Activated CD8-positive, alpha-beta memory T cell treated with anti-CD3 and anti-CD28 coated beads for 24 hours (primary cell): Measurements from ENCODE around the gene ARL2BP.
A peak's percentile ranks its signal among the peaks of the same experiment; 100 is the strongest.
"Not testable (repeated sequence)": the region's sequence is repeated elsewhere in the genome, so short reads cannot be mapped to it uniquely, and the experiment has no call there.

ENCODE experiments used
- DNase-seq: peaks from one replicate; pipeline ENCODE4 v3.0.0-alpha.2; 2020

The ARL2BP gene

GRCh38 chr16:57265850-57266530 lies 20.9 kb downstream of the ARL2BP start:
- no peak for DNase-seq

- no peak for DNase-seq
Measured at GRCh38 chr16:57266531-57267260, 21.6 kb downstream of the ARL2BP start.

GRCh38 chr16:57267343-57267742 lies 22.3 kb downstream of the ARL2BP start:
- not testable (repeated sequence) for DNase-seq

- DNase-seq: no peak
Measured at GRCh38 chr16:57268804-57269800, 24.0 kb downstream of the ARL2BP start.

GRCh38 chr16:57270221-57271062 lies 25.4 kb downstream of the ARL2BP start:
- DNase-seq: no peak

GRCh38 chr16:57271063-57271345 lies 25.9 kb downstream of the ARL2BP start:
- DNase-seq: no peak

GRCh38 chr16:57271867-57272495 lies 26.9 kb downstream of the ARL2BP start:
- no peak for DNase-seq

GRCh38 chr16:57273359-57273758 lies 28.3 kb downstream of the ARL2BP start:
- DNase-seq: no peak

- no peak for DNase-seq
Measured at GRCh38 chr16:57273826-57274225, 28.8 kb downstream of the ARL2BP start.

- DNase-seq: not testable (repeated sequence)
Measured at GRCh38 chr16:57275946-57276345, 30.9 kb downstream of the ARL2BP start.

- DNase-seq: no peak
Measured at GRCh38 chr16:57276596-57276995, 31.5 kb downstream of the ARL2BP start.

GRCh38 chr16:57277586-57277985 lies 32.5 kb downstream of the ARL2BP start:
- DNase-seq: no peak

- no peak for DNase-seq
Measured at GRCh38 chr16:57278494-57278893, 33.4 kb downstream of the ARL2BP start.

- DNase-seq: no peak
Measured at GRCh38 chr16:57279780-57280638, 35.0 kb downstream of the ARL2BP start.

GRCh38 chr16:57281791-57282190 lies 36.7 kb downstream of the ARL2BP start:
- DNase-seq: no peak

- DNase-seq: no peak
Measured at GRCh38 chr16:57282510-57283213, 37.6 kb downstream of the ARL2BP start.

GRCh38 chr16:57283214-57283958 lies 38.3 kb downstream of the ARL2BP start:
- DNase-seq: no peak

- DNase-seq: no peak
Measured at GRCh38 chr16:57283959-57284208, 38.8 kb downstream of the ARL2BP start.

- peak; percentile 84 for DNase-seq
Measured at GRCh38 chr16:57284209-57284951, 39.3 kb downstream of the ARL2BP start, which contains the start of gene PLLP. Gene PLLP, minus strand, starts transcription at chr16:57284672. Its CDS starts 132 bp downstream, at chr16:57284540.
